ENCODE measurements around the gene PPIP5K2.

DNA sequence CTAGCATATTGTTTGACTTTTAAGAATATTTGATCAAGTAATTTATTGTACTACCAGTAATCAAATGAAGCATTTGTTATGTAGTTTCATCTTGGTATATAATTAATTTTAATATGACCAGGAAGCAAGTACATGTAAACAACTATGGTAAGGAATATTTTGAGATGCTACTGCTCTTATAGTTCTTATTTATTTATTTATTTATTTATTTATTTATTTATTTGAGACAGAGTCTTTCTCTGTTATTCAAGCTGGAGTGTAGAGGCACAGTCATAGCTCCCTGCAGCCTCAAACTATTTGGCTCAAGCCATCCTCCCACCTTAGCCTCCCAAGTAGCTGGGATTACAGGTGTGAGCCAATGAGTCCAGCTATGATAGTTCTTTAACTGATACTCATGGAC is 8.1 kb downstream of the PPIP5K2 start:
- TF ChIP-seq EP300 (IDR thresholded peaks at IDR 0.05): no peak
- TF ChIP-seq, protein P1, sequence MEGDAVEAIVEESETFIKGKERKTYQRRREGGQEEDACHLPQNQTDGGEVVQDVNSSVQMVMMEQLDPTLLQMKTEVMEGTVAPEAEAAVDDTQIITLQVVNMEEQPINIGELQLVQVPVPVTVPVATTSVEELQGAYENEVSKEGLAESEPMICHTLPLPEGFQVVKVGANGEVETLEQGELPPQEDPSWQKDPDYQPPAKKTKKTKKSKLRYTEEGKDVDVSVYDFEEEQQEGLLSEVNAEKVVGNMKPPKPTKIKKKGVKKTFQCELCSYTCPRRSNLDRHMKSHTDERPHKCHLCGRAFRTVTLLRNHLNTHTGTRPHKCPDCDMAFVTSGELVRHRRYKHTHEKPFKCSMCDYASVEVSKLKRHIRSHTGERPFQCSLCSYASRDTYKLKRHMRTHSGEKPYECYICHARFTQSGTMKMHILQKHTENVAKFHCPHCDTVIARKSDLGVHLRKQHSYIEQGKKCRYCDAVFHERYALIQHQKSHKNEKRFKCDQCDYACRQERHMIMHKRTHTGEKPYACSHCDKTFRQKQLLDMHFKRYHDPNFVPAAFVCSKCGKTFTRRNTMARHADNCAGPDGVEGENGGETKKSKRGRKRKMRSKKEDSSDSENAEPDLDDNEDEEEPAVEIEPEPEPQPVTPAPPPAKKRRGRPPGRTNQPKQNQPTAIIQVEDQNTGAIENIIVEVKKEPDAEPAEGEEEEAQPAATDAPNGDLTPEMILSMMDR (IDR thresholded peaks at IDR 0.05): no peak

Data from upper lobe of left lung (tissue), 4 donors.